ES-I3 (cell line): ENCODE measurements around the gene CBX2.

Experiments used
- H3K36me3 ChIP-seq: 2 replicates; pipeline ENCODE4 v1.6.1; 2013; ENCODE audit warnings: mild to moderate bottlenecking, low read length, control low read depth, moderate library complexity; ENCODE audit not compliant: insufficient read depth
- H3K4me1 ChIP-seq: 2 replicates; pipeline ENCODE4 v1.6.1; 2013; ENCODE audit warnings: mild to moderate bottlenecking, control low read depth, low read length; ENCODE audit not compliant: insufficient read depth
- H3K9ac ChIP-seq: 2 replicates; pipeline ENCODE4 v1.6.1; 2013; ENCODE audit warnings: low read depth, mild to moderate bottlenecking, low read length, moderate library complexity
- H3K9me3 ChIP-seq: 2 replicates; pipeline ENCODE4 v1.6.1; 2013; ENCODE audit warnings: mild to moderate bottlenecking, low read length, moderate library complexity; ENCODE audit not compliant: control insufficient read depth, insufficient read depth

CBX2 gene

DNA sequence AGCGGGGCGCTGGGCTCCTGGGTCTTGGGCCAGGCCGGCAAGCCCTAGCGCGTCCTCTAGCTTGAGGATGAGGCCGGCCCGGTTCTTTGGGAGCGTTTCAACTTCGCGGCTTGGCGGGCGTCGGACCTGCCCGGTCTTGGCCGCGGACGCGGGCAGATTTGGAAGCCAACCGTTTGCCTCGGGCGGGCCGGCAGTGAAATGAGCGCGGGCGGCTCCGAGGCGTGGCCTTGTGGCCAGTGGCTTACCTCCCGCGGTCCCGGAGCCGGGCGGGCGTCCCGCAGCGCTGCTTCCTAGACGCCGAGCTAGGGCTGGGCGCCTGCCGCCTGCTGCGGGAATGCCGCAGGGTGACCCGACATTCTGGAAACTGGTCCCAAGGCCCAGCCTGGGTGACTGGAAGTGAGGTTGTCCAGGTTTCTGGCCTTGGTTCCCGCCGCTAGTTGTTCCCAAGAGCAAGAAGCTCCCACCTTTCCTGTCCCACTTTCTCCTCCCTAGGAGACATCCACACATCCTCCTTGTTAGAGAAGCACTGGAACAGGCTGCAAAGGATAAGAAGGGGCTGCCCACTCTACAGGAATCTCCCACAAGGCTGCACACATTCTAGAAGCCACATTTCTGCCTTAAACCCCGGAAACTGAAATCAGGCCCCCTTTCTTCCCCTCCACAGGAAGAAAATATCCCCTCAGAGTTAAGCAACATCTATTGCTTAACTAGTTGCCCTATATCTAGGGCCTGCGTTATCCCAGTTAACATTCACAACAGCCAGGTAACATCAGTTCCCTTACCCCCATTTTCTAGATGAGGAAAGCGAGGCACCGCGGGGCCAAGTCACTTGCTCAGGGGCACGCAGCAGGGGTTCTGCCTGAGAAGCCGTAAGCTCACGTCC, 23.4 kb downstream of the CBX2 start:
- H3K36me3 ChIP-seq: no peaks in the 10 kb centered on the region
- peaks cover 8% of the 10 kb centered on the region; the same call in 1 of the 2 replicates for H3K9me3 ChIP-seq
- peak overlapping the region; percentile 37; the same call in 1 of the 2 replicates for H3K9ac ChIP-seq
- peaks cover 22% of the 10 kb centered on the region for H3K4me1 ChIP-seq

DNA sequence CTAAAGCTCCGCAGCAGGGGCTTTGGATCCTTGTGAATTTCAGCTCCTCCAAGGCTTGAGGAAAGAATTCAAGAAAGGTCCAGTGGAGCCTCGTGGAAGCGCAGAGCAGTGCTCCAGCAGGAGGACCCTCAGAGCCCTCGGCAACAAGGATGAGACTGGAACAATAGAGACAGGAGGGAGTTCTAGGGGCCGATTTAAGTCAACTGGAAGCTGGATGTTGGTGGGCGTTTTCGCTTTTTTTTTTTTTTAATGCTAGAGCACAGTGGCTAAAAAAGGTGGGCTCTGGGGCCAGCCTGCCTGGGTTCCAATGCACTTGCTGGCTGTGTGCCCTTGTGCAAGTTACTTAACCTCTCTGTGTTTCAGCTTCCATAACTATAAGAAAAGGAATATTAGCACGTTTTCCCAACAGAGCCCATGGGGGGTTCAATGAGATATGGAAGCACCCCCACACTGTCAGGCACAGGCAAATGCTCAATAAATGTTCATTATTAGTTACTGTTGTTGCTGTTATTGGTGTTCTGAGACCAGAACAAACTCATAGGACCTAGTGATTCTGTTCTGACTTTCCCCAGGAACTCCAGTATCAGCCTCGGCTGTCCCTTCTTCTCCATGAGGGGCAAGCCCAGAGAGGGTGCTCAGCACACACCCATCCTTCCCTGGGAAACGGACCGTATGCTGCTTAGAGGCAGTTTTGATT, 24.2 kb downstream of the CBX2 start:
- H3K9me3 ChIP-seq: peaks cover 8% of the 10 kb centered on the region; the same call in 1 of the 2 replicates
- peaks cover 22% of the 10 kb centered on the region for H3K4me1 ChIP-seq
- no peaks in the 10 kb centered on the region for H3K36me3 ChIP-seq
- no peak overlapping the region for H3K9ac ChIP-seq

DNA sequence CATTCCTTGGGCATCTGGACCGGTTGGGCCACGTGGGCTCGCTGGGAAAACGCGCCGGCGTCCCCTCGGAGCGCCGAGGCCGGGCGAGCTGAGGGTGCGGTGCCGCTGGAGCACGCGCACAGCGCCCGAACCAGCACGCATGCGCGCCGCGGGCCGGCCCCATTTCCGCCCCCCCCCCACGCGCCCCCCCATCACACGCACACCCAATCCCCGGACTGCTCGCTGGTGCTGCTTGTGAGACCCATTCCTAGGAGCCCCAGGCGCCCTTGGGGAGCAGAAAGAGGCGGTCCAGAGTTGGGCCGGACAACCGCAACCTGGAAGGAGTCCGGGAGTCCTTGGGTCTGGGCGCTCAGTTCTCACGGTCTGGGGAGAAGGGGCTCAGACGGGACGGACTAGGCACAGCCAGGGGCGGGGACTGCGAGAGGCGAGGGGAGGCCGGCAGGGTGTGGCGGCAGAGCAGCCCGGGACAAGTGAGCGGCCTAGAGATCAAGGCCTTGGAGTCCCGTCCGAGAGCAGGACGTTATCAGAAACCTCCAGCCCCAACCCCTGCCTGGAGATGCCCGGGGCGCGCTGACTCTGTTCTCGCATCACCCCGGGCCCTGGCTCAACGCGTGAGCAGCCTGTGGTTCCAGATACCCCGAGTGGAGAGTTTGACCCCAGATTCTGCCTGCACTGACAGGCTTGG, 24.9 kb downstream of the CBX2 start:
- Histone ChIP-seq H3K4me1 (peaks cover 22% of the 10 kb centered on the region), H3K9ac (no peak overlapping the region), H3K9me3 (peaks cover 8% of the 10 kb centered on the region; the same call in 1 of the 2 replicates), H3K36me3 (no peaks in the 10 kb centered on the region)

DNA sequence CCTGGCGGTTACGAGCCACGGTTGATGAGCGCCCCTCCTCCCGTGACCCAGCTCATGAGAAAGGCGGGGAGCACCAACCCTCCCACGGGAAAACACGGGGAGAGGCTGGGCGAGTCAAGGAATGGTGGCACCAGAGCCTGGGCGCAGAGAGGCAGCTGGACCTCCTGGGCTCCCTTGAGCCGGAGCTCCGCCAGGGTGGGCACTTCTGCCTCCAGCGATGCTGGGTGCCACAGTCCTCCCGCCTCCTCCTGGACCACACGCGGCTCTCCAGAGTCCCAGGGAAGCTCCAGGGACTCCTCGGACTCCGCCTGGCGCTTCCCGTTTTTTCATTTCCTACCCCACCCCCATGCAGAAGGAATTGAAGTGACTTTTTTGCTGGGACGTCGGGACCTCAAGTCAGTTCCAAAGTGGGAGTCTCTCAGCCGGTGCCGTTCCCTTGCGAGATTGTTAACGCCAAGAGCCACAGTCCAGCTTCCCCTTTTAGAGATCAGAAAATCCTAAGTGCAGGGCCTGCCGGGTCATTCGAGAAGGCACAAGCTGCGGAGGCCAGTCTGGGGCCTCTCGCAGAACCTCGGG, 25.6 kb downstream of the CBX2 start:
- Histone ChIP-seq H3K36me3 (no peaks in the 10 kb centered on the region), H3K9me3 (peaks cover 8% of the 10 kb centered on the region; the same call in 1 of the 2 replicates), H3K9ac (no peak overlapping the region), H3K4me1 (peaks cover 22% of the 10 kb centered on the region)

DNA sequence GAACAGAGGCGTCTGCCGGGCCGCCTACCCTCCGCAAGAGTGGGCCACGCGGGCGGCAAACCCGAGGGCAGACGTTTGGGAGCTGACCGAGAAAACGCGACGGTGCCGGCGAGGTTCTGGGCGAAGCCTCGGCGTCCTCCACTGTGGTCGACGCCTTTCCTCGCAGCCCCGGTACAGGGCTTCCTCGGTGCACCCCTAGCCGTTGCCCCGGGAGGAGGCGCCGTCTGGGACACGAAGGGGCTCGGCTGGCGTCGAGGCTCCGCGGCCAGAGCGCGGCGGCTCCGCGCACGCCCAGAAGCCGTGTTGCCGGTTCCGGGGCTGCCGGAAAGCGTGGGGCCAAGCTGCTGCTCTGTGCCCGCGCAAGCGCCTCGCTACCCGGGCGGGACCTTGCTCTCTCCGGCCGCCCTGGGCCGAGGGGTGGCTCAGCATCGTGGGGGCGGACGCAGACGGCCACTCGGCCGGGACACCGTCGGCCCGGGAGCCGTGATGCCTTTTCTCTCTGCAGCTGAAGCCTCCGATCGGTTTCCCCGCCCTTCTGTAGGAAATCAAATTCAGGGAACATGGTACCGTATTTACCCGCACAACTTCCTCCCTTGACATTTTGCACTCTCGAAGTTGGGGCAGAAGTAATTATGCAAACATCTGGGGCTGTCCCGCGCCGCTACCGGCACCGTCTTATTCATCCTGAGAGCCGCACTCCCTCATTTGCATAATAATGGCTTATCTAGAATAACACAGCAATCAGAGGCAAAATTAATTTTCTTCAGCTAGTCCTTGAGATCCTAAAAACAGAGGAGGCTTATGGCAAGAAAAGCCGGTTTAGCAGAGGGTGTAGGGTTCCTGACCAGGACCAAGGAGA, 26.3 kb downstream of the CBX2 start:
- H3K4me1 ChIP-seq: peaks cover 27% of the 10 kb centered on the region
- no peaks in the 10 kb centered on the region for H3K36me3 ChIP-seq
- H3K9me3 ChIP-seq: peaks cover 8% of the 10 kb centered on the region; the same call in 1 of the 2 replicates
- H3K9ac ChIP-seq: no peak overlapping the region; the same call in 1 of the 2 replicates

DNA sequence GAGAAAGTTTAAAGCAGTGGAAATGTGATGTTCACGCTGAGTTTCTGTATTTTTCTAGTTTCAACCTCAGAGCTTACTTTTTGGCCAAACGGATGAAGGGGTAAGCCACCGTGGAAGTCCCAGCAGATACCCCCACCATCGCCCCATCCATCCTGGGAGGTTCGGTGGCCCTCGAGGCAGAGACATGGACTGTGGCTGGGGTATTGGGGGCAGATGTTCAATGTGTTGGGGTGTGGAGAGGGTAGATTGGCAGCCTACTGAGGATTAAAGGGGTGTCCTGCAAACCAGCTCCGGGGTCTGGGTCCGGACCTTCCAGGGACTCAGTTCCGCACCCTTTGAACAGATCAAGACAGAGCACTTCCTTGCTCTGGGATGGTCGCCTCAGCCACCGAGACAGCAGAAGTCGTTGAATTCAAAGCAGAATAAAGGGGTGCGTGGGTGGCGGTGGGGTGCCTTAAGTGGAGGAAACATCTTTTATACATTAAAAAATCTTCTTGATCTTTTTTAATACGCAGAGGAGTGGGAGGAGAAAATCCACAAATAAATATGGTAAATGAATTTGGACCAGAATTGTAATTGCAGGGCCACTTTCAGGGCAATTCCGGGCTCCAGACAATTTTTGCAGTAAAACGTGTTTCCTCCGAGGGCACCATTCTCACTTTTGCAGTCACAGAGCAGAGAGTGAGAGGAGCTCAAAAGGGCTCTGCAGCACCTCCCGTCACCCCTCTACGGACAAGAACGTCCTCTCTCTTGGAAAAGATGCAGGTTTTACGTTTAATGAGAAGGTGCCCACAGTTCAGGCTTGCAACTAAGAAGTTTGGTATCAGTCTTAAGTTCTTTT, 27.1 kb downstream of the CBX2 start:
- H3K4me1 ChIP-seq: peaks cover 23% of the 10 kb centered on the region
- H3K9me3 ChIP-seq: peaks cover 8% of the 10 kb centered on the region; the same call in 1 of the 2 replicates
- no peaks in the 10 kb centered on the region for H3K36me3 ChIP-seq
- H3K9ac ChIP-seq: no peak overlapping the region

DNA sequence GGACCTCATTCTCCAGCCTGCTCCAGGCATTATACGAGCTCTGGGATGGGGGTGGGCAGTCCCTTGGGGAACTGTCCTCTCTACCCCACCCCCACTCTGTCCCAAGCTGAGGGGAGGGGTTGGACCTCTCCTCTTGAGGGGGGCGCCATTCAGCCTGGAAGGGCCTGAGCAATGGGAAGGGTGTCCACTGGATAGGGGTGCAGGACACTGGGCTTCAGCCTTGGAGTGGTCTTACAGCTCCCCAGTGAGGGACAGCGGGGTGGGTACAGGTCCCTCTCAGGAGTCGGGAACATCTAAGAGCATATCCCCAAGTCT, 28.5 kb downstream of the CBX2 start:
- H3K9ac ChIP-seq: no peak overlapping the region
- peaks cover 22% of the 10 kb centered on the region for H3K4me1 ChIP-seq
- peaks cover 8% of the 10 kb centered on the region; the same call in 1 of the 2 replicates for H3K9me3 ChIP-seq
- H3K36me3 ChIP-seq: no peaks in the 10 kb centered on the region

DNA sequence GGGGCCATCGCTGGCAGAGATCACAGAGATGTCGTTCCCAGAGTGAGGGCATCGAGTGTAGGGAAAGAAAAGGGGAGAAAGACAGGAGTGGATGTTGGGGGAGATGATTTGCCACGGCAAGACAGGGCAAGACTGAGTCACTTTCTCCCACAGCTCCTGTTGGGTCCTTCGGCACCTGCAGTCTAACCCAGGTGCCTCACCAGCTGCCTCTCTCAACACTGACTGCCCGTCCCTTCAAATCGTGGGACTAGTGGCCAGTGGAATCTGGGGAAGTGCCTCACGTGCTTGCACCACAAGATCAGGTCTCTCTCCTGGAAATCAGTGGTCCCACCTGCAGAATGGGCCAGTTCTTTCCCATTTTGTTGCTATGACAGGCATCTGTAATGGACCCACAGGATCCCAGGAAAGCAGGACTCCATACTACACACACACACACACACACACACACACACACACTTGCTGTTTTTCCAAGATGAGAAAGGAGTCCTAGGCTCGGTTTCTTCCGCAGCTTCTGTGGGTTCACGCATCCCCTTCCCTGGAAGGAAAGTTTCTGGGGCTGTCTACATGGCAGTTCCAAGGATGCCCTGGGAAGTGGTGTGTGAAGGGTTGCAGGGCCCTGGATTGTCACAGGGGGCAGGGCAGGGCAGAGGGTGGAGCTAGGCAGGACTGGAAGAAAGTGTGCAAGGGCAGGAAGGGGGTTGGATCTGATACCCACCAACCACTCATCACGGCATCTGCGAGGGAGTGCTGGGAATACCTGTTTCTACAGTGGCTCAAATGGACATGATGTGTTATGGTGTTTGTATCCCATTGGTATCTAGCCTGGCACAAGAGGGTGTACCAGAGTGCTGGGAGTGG, 29.1 kb downstream of the CBX2 start:
- no peaks in the 10 kb centered on the region for H3K36me3 ChIP-seq
- H3K4me1 ChIP-seq: peaks cover 27% of the 10 kb centered on the region
- peaks cover 5% of the 10 kb centered on the region; the same call in 1 of the 2 replicates for H3K9me3 ChIP-seq
- H3K9ac ChIP-seq: no peak overlapping the region

DNA sequence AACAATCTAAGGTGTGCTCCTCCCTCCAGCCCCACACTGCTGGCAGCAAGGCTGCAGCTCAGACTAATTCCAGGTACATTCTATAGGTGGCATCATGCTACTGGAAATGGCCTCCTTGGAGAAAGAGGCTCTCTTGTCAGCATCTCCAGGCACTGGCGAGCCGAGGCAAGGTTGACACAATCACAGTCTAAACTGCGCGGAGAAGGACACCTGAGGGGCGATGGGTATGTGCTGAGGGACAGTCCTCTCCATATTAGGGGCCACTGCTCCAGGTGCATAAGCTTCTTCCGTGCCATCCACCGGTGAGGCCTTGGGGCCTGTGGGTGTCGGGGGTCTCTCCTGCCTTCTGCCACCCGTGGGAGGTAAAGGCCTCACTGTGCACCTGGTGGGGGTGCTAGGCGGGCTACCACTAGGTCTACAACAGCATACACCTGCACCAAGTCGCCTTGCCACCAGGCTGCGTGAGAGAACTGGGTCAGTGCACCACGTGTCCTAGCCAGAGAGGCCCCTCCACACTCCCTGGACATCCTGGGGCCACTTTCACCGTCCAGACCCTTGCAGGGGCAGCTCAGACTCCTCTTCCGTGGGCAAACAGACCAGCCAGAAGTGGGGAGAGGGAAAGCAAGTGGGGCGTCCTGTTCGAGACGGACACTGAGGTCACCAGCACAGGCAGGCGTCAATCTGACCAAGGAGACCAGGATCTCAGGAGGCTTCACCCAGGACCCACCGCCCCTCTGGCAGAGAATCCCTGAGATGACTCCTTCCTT, 31.0 kb downstream of the CBX2 start:
- H3K9ac ChIP-seq: no peak overlapping the region
- H3K4me1 ChIP-seq: peaks cover 29% of the 10 kb centered on the region
- no peaks in the 10 kb centered on the region for H3K36me3 ChIP-seq
- no peaks in the 10 kb centered on the region for H3K9me3 ChIP-seq

DNA sequence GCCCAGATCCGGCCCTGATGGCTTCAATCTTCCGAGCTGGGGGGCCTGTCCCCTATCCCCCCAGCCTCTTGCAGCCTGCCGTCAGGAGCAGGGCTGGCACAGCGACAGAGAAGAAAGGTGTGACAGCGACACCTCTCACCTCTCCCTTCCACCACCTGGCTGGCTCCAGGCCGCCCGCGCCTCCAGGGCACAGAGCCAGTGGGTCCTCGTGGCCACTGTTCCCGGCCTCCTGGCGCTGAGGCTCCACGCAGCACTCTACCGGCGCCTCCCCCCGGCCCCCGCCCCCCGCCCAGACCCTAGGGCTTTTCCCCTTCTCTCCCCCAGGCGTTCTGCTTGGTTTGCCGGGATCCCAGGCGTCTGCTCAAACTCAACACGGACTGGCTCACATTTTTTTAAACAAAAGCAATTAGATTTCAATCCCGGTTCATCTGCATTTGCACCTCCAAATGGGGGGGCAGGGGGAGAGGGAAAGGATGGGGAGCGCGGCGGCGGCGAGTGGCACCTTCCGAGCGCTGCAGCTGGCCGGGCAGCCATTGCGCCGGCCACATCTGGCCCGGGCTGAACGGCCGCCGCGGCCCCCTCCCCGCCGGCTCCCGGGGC, 31.7 kb downstream of the CBX2 start:
- no peaks in the 10 kb centered on the region for H3K36me3 ChIP-seq
- H3K4me1 ChIP-seq: peaks cover 33% of the 10 kb centered on the region
- peak overlapping the region; percentile 11; the same call in 1 of the 2 replicates for H3K9ac ChIP-seq
- H3K9me3 ChIP-seq: no peaks in the 10 kb centered on the region
